GM12878 (cell line): ENCODE measurements around the gene HTRA3.

ENCODE experiments used
- EP300 ChIP-seq, 2 experiments: fragments of 150-350 bp in 1 of 2; IDR thresholded peaks; 2 replicates each; pipeline ENCODE4 v1.6.1; 2011 to 2012; ENCODE audit warnings: low read depth in 2 of 2, low read length in 2 of 2, borderline replicate concordance in 1 of 2, improper control_type of control experiment in 1 of 2, inconsistent platforms in 1 of 2; ENCODE audit not compliant: control insufficient read depth in 1 of 2
- EZH2 ChIP-seq: IDR thresholded peaks from 2 replicates; pipeline ENCODE4 v1.6.1; 2012; ENCODE audit warnings: low read depth, mild to moderate bottlenecking, control low read depth, inconsistent platforms, low read length, borderline replicate concordance; ENCODE audit not compliant: control insufficient read depth
- KDM1A ChIP-seq: fragments of 200-600 bp; sonication (generic); IDR thresholded peaks from 2 replicates; pipeline ENCODE4 v1.6.1; 2016; ENCODE audit warnings: borderline replicate concordance
- MYC ChIP-seq: IDR thresholded peaks from 2 replicates; pipeline ENCODE4 v1.6.1; 2011; ENCODE audit warnings: mild to moderate bottlenecking, low read length, moderate library complexity, inconsistent platforms; ENCODE audit not compliant: insufficient read depth, insufficient replicate concordance, insufficient read length, severe bottlenecking
- NFXL1 ChIP-seq: fragments of 450-650 bp; IDR thresholded peaks from 2 replicates; pipeline ENCODE4 v1.6.1; 2017; ENCODE audit warnings: antibody characterized with exemption, mild to moderate bottlenecking, borderline replicate concordance
- POLR2A ChIP-seq: IDR thresholded peaks from 2 replicates; pipeline ENCODE4 v1.6.1; 2011; ENCODE audit warnings: low read depth, mild to moderate bottlenecking, low read length
- RCOR1 ChIP-seq: conservative IDR thresholded peaks from 2 replicates; pipeline ENCODE4 v1.6.1; 2012; ENCODE audit warnings: low read depth, low read length, improper control_type of control experiment
- YY1 ChIP-seq: IDR thresholded peaks from 2 replicates; pipeline ENCODE4 v1.6.1; 2011; ENCODE audit warnings: low read depth, mild to moderate bottlenecking, low read length
- TF ChIP-seq, protein P1 (sequence below), 3 experiments: IDR thresholded peaks in 2 of 3; conservative IDR thresholded peaks in 1 of 3; 2 replicates each; pipeline ENCODE4 v1.5.1; 2011; ENCODE audit warnings: low read depth in 3 of 3, low read length in 3 of 3, mild to moderate bottlenecking in 3 of 3, control low read depth in 2 of 3, moderate library complexity in 2 of 3, inconsistent platforms in 1 of 3, mixed read lengths in 1 of 3; ENCODE audit not compliant: control insufficient read depth in 2 of 3, insufficient read depth in 1 of 3; ENCODE audit errors: extremely low read depth in 1 of 3

- TF ChIP-seq KDM1A = no peak
- TF ChIP-seq, protein P1, sequence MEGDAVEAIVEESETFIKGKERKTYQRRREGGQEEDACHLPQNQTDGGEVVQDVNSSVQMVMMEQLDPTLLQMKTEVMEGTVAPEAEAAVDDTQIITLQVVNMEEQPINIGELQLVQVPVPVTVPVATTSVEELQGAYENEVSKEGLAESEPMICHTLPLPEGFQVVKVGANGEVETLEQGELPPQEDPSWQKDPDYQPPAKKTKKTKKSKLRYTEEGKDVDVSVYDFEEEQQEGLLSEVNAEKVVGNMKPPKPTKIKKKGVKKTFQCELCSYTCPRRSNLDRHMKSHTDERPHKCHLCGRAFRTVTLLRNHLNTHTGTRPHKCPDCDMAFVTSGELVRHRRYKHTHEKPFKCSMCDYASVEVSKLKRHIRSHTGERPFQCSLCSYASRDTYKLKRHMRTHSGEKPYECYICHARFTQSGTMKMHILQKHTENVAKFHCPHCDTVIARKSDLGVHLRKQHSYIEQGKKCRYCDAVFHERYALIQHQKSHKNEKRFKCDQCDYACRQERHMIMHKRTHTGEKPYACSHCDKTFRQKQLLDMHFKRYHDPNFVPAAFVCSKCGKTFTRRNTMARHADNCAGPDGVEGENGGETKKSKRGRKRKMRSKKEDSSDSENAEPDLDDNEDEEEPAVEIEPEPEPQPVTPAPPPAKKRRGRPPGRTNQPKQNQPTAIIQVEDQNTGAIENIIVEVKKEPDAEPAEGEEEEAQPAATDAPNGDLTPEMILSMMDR (IDR thresholded peaks at IDR 0.05 in 2 of 3, conservative IDR thresholded peaks at IDR 0.05 in 1 of 3; ENCODE audit: control insufficient read depth in 2 of 3, extremely low read depth in 1 of 3, insufficient read depth in 1 of 3, low read depth in 3 of 3, low read length in 3 of 3) = no peak
- no peak for TF ChIP-seq EP300 (IDR thresholded peaks at IDR 0.05; ENCODE audit: borderline replicate concordance in 1 of 2, control insufficient read depth in 1 of 2, low read depth in 2 of 2, low read length in 2 of 2)
- TF ChIP-seq NFXL1 = no peak
- no peak for TF ChIP-seq POLR2A
- TF ChIP-seq YY1 = no peak
- no peak for TF ChIP-seq MYC
- no peak for TF ChIP-seq RCOR1
- no peak for TF ChIP-seq EZH2
Measured at GRCh38 chr4:8280158-8280875, 10.8 kb downstream of the HTRA3 start.
